HepG2 (cell line): ENCODE measurements around the gene ARAP3. TPM values are rescaled to one million over a fixed set of nuclear protein-coding genes. Genes with fewer than 3 reads are reported as not detected.

Experiments used
- ATAC-seq: fragments of 200-7000 bp; cut with Tn5 transposase; 3 replicates; pipeline ENCODE4 v1.9.1; 2020; ENCODE audit warnings: mild to moderate bottlenecking, moderate library complexity
- BruUV-seq: library from RNA; stranded (reverse); fragments of 400-500 nt; replicated peaks from 2 replicates; lab custom pipeline; 2021; lab: Mats Ljungman, UMichigan
- CTCF ChIA-PET: fragments of 300-600 bp; formaldehyde crosslinking; extraction: SDS; loops from one replicate; lab custom pipeline; 2021; ENCODE audit warnings: low total read pairs, inconsistent platforms, low intra/inter-chr PET ratio; lab: Yijun Ruan, JAX
- POLR2A ChIA-PET: fragments of 350-600 bp; sonication (Branson Sonifier 250); formaldehyde crosslinking; loops from one replicate; lab custom pipeline; 2020; ENCODE audit warnings: antibody characterized with exemption, inconsistent platforms; lab: Yijun Ruan, JAX
- DNase-seq: peaks from one replicate; pipeline ENCODE4 v3.0.0-alpha.2; 2015; ENCODE audit warnings: low spot score
- FAIRE-seq: peaks from 3 replicates; lab custom pipeline; 2011; peaks lifted over from hg19 to GRCh38; lab: Jason Lieb, UNC
- H2AFZ ChIP-seq: one replicate; pipeline ENCODE4 v1.6.1; 2011; ENCODE audit warnings: low read length, inconsistent platforms
- H3K27ac ChIP-seq: fragments of 300-600 bp; 3 replicates; pipeline ENCODE4 v1.8.0; 2011; ENCODE audit warnings: mixed run types, mild to moderate bottlenecking, mixed read lengths, low read length, inconsistent platforms; ENCODE audit not compliant: insufficient read depth; ENCODE audit errors: extremely low read length
- H3K27me3 ChIP-seq, 2 experiments: fragments of 200-600 bp in 1 of 2; 2 replicates in 1 of 2; 3 replicates in 1 of 2; pipeline versions ENCODE4 v1.6.0 to v1.8.0; 2011; ENCODE audit warnings: low read length in 2 of 2, mild to moderate bottlenecking in 2 of 2, moderate library complexity in 2 of 2, inconsistent platforms in 1 of 2; ENCODE audit not compliant: insufficient read depth in 2 of 2, control insufficient read depth in 1 of 2
- H3K36me3 ChIP-seq, 2 experiments: fragments of 200-600 bp in 1 of 2; replicated peaks in 1 of 2; 2 replicates in 1 of 2; 3 replicates in 1 of 2; pipeline versions ENCODE4 v1.5.1 to v1.8.0; 2011; ENCODE audit warnings: low read length in 2 of 2, inconsistent platforms in 1 of 2; ENCODE audit not compliant: insufficient read depth in 2 of 2, control insufficient read depth in 1 of 2
- H3K4me1 ChIP-seq: 2 replicates; pipeline ENCODE4 v1.5.1; 2012; ENCODE audit warnings: low read length, inconsistent platforms; ENCODE audit not compliant: insufficient read depth
- H3K4me2 ChIP-seq: 2 replicates; pipeline ENCODE4 v1.6.0; 2011; ENCODE audit warnings: low read depth, low read length, inconsistent platforms
- H3K4me3 ChIP-seq, 3 experiments: fragments of 200-600 bp in 1 of 3; sonication (generic), shearing (Covaris generic) in 1 of 3; replicated peaks in 1 of 3; 2 replicates each; pipeline ENCODE4 v1.5.1; 2011 to 2016; ENCODE audit warnings: low read length in 3 of 3, inconsistent platforms in 2 of 3, low read depth in 2 of 3, mild to moderate bottlenecking in 2 of 3, control low read depth in 1 of 3, mixed read lengths in 1 of 3; ENCODE audit not compliant: insufficient read depth in 1 of 3
- H3K79me2 ChIP-seq: one replicate; pipeline ENCODE4 v1.6.1; 2011; ENCODE audit warnings: low read length, inconsistent platforms; ENCODE audit not compliant: insufficient read depth
- H3K9ac ChIP-seq: 2 replicates; pipeline ENCODE4 v1.6.0; 2011; ENCODE audit warnings: mild to moderate bottlenecking, low read depth, low read length, inconsistent platforms; ENCODE audit not compliant: insufficient read depth
- H3K9me3 ChIP-seq: 2 replicates; pipeline ENCODE4 v1.5.1; 2012; ENCODE audit warnings: mild to moderate bottlenecking, low read length
- H4K20me1 ChIP-seq: 2 replicates; pipeline ENCODE4 v1.6.0; 2011; ENCODE audit warnings: inconsistent platforms, mild to moderate bottlenecking, low read length, moderate library complexity; ENCODE audit not compliant: insufficient read depth
- HMG20B ChIP-seq: conservative IDR thresholded peaks from 2 replicates; pipeline ENCODE4 v1.6.1; 2016; ENCODE audit warnings: missing genetic modification reagents, missing compliant biosample characterization
- HNRNPK ChIP-seq: fragments of 200-400 bp; formaldehyde crosslinking; IDR thresholded peaks from 2 replicates; pipeline ENCODE4 v1.6.1; 2018; ENCODE audit warnings: low read length, low read depth, moderate library complexity, mild to moderate bottlenecking; ENCODE audit not compliant: poor library complexity, severe bottlenecking
- KLF11 ChIP-seq: IDR thresholded peaks from 2 replicates; pipeline ENCODE4 v1.6.1; 2016; ENCODE audit warnings: missing compliant biosample characterization
- MAZ ChIP-seq, 2 experiments: sonication (generic) in 1 of 2; formaldehyde crosslinking in 1 of 2; IDR thresholded peaks; 2 replicates each; pipeline versions ENCODE4 v1.5.0 to v1.6.1; 2012 to 2020; ENCODE audit warnings: low read depth in 2 of 2, mild to moderate bottlenecking in 2 of 2, borderline replicate concordance in 1 of 2, improper control_type of control experiment in 1 of 2, low read length in 1 of 2, missing genetic modification reagents in 1 of 2, moderate library complexity in 1 of 2
- MBD4 ChIP-seq: IDR thresholded peaks from 2 replicates; pipeline ENCODE4 v1.6.1; 2012; ENCODE audit warnings: low read length, inconsistent platforms, borderline replicate concordance
- MXI1 ChIP-seq: IDR thresholded peaks from 3 replicates; pipeline ENCODE4 v1.6.1; 2012; ENCODE audit warnings: low read depth, low read length, inconsistent platforms, borderline replicate concordance
- ZNF124 ChIP-seq: sonication (generic); formaldehyde crosslinking; IDR thresholded peaks from 2 replicates; pipeline ENCODE4 v1.4.0; 2020; ENCODE audit warnings: missing genetic modification reagents
- ZNF136 ChIP-seq: sonication (generic); formaldehyde crosslinking; IDR thresholded peaks from 2 replicates; pipeline ENCODE4 v1.8.1; 2022; ENCODE audit warnings: low read depth, mild to moderate bottlenecking, moderate library complexity, missing genetic modification reagents
- ZNF501 ChIP-seq: sonication (generic); formaldehyde crosslinking; IDR thresholded peaks from 2 replicates; pipeline ENCODE4 v1.5.1; 2020; ENCODE audit warnings: mild to moderate bottlenecking, moderate library complexity, missing genetic modification reagents
- ZNF615 ChIP-seq: sonication (generic); formaldehyde crosslinking; IDR thresholded peaks from 2 replicates; pipeline ENCODE4 v1.5.0; 2020; ENCODE audit warnings: mild to moderate bottlenecking, missing genetic modification reagents, borderline replicate concordance
- WGBS: methylation state at CpG from one replicate; pipeline ENCODE4 v1.1.6; 2017; ENCODE audit warnings: low lambda C conversion rate; 5-methylcytosine and 5-hydroxymethylcytosine counted together
- in situ Hi-C: cut with HindIII; loops from 2 replicates; pipeline ENCODE4 v1.10.0; 2017; ENCODE audit warnings: low pct_unique_long_range_greater_than_20kb; ENCODE audit not compliant: extremely low pct_ligation_motif_present
- intact Hi-C: fragments of 100-400 bp; cut with micrococcal nuclease; formaldehyde crosslinking; loops from one replicate; pipeline ENCODE4 v1.10.0; 2022; ENCODE audit not compliant: unreplicated experiment
- polyA plus RNA-seq, 8 experiments: library from polyadenylated mRNA; depleted of rRNA in 3 of 8; stranded (reverse) in 7 of 8; unstranded in 1 of 8; fragments of >200 nt; fragmentation: Illumina TruSeq in 4 of 8; extraction: Trizol in 4 of 8; gene quantifications; 2 replicates each; pipeline versions ENCODE4 v1.2.1 to v1.2.3, GENCODE V29; 2011 to 2016; ENCODE audit warnings: low read depth in 4 of 8, missing spikeins in 1 of 8, mixed read lengths in 1 of 8; ENCODE audit not compliant: insufficient read depth in 1 of 8
- total RNA-seq, 5 experiments: library from RNA; depleted of rRNA; stranded (reverse); fragments of >200 nt; fragmentation: Illumina TruSeq; extraction: Trizol; gene quantifications; 2 replicates each; pipeline ENCODE4 v1.2.3, GENCODE V29; 2016; ENCODE audit warnings: low read depth in 1 of 5
- TF ChIP-seq, protein P1 (sequence below): sonication (generic); formaldehyde crosslinking; IDR thresholded peaks from 2 replicates; pipeline ENCODE4 v1.4.0; 2020; ENCODE audit warnings: low read depth, missing genetic modification reagents
- TF ChIP-seq, protein P2 (sequence below): sonication (generic); formaldehyde crosslinking; IDR thresholded peaks from 2 replicates; pipeline ENCODE4 v1.8.1; 2023; ENCODE audit warnings: mild to moderate bottlenecking, missing genetic modification reagents
- TF ChIP-seq, protein P3 (sequence below): sonication (generic); formaldehyde crosslinking; IDR thresholded peaks from 2 replicates; pipeline ENCODE4 v1.5.0; 2020; ENCODE audit warnings: missing genetic modification reagents
- TF ChIP-seq, protein P4 (sequence below): sonication (generic); formaldehyde crosslinking; IDR thresholded peaks from 2 replicates; pipeline ENCODE4 v1.9.0; 2022; ENCODE audit warnings: low read depth, missing genetic modification reagents

The ARAP3 gene
- total and polyA plus RNA-seq, 2 of the 13 experiments (the other 11 are each of a cell fraction or from before 2014, with no cell fraction given): 0.25 TPM; not detected in 1

DNA sequence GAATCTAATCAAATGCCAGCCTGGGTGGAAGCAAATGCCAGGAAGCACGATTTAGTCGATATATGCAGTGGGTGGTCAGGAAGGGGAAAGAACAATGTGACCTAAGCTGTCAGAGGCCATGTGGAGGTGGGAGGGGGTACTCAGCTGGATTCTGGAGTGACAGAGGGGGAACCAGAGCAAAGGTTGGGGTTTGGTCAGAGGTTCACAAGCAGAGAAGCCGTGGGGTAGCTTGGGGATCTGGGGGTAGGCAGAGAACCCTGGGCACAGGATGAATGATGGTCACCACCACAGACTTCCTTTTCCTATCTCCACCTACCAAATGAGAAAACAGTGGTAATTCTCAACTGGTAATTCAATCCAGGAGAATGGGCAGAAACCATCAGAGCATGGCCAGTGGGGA is 24.1 kb upstream of the ARAP3 start (continued):
- TF ChIP-seq, protein P1, sequence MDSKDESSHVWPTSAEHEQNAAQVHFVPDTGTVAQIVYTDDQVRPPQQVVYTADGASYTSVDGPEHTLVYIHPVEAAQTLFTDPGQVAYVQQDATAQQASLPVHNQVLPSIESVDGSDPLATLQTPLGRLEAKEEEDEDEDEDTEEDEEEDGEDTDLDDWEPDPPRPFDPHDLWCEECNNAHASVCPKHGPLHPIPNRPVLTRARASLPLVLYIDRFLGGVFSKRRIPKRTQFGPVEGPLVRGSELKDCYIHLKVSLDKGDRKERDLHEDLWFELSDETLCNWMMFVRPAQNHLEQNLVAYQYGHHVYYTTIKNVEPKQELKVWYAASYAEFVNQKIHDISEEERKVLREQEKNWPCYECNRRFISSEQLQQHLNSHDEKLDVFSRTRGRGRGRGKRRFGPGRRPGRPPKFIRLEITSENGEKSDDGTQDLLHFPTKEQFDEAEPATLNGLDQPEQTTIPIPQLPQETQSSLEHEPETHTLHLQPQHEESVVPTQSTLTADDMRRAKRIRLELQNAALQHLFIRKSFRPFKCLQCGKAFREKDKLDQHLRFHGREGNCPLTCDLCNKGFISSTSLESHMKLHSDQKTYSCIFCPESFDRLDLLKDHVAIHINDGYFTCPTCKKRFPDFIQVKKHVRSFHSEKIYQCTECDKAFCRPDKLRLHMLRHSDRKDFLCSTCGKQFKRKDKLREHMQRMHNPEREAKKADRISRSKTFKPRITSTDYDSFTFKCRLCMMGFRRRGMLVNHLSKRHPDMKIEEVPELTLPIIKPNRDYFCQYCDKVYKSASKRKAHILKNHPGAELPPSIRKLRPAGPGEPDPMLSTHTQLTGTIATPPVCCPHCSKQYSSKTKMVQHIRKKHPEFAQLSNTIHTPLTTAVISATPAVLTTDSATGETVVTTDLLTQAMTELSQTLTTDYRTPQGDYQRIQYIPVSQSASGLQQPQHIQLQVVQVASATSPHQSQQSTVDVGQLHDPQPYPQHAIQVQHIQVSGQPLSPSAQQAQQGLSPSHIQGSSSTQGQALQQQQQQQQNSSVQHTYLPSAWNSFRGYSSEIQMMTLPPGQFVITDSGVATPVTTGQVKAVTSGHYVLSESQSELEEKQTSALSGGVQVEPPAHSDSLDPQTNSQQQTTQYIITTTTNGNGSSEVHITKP (CRISPR knock-in tag): no peak
- TF ChIP-seq, protein P2, sequence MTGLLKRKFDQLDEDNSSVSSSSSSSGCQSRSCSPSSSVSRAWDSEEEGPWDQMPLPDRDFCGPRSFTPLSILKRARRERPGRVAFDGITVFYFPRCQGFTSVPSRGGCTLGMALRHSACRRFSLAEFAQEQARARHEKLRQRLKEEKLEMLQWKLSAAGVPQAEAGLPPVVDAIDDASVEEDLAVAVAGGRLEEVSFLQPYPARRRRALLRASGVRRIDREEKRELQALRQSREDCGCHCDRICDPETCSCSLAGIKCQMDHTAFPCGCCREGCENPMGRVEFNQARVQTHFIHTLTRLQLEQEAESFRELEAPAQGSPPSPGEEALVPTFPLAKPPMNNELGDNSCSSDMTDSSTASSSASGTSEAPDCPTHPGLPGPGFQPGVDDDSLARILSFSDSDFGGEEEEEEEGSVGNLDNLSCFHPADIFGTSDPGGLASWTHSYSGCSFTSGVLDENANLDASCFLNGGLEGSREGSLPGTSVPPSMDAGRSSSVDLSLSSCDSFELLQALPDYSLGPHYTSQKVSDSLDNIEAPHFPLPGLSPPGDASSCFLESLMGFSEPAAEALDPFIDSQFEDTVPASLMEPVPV (CRISPR knock-in tag): no peak
- TF ChIP-seq MAZ (IDR thresholded peaks at IDR 0.05; ENCODE audit: borderline replicate concordance, low read depth, low read length) (no peak), MAZ (CRISPR knock-in tag; IDR thresholded peaks at IDR 0.05; ENCODE audit: low read depth) (no peak), KLF11 (CRISPR knock-in tag) (no peak), MXI1 (no peak)

DNA sequence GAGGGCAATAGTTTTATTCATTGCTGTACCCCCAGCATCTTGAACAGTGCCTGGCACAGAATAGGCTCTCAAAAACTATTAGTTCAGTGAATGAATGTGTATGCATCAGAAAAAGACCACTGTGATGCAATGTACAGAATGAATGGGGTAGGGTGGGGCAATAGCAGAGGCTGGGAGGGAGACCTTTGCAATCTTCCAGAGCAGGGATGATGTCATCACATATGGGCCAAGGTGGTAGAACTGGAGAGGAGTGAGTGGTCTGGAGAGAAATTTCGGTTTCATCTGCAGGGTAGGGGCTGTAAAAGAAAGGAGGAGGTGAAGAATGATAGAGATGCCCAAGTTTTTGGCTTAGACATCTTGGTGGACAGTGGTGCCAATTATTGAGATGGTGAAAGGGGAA is 23.4 kb upstream of the ARAP3 start:
- Histone ChIP-seq H3K27ac (no peak overlapping the region), H3K4me3 (no peak overlapping the region), H3K27me3 (peaks cover 9 to 37% of the 10 kb centered on the region in 2 experiments), H2AFZ (no peak overlapping the region), H3K9ac (no peak overlapping the region), H3K9me3 (no peaks in the 10 kb centered on the region), H3K4me2 (no peak overlapping the region), H3K36me3 (no peaks in the 10 kb centered on the region), H3K79me2 (no peaks in the 10 kb centered on the region), H3K4me1 (peaks cover 16% of the 10 kb centered on the region; the same call in 1 of the 2 replicates), H4K20me1 (no peaks in the 10 kb centered on the region)
- POLR2A ChIA-PET: no interaction called here
- intact Hi-C loops: loop anchor here (2.0 kb wide), 1 partner anchor 105 kb away; no protein-coding TSS in a partner anchor
- ATAC-seq (no peak), DNase-seq (no peak), FAIRE-seq (no peak)
- BruUV-seq: no TSS peak
- CTCF ChIA-PET: interaction anchor here (0.6 kb wide), 1 partner anchor 219 kb away, joined by 3 read pairs; no protein-coding TSS in a partner anchor
- in situ Hi-C loops: loop anchor here (10.0 kb wide), 1 partner anchor 109 kb away; no protein-coding TSS in a partner anchor
- 0% methylated on average over 1 of the region's 1 CpG for WGBS
- TF ChIP-seq, protein P3, sequence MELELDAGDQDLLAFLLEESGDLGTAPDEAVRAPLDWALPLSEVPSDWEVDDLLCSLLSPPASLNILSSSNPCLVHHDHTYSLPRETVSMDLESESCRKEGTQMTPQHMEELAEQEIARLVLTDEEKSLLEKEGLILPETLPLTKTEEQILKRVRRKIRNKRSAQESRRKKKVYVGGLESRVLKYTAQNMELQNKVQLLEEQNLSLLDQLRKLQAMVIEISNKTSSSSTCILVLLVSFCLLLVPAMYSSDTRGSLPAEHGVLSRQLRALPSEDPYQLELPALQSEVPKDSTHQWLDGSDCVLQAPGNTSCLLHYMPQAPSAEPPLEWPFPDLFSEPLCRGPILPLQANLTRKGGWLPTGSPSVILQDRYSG (CRISPR knock-in tag): no peak
- TF ChIP-seq, protein P4, sequence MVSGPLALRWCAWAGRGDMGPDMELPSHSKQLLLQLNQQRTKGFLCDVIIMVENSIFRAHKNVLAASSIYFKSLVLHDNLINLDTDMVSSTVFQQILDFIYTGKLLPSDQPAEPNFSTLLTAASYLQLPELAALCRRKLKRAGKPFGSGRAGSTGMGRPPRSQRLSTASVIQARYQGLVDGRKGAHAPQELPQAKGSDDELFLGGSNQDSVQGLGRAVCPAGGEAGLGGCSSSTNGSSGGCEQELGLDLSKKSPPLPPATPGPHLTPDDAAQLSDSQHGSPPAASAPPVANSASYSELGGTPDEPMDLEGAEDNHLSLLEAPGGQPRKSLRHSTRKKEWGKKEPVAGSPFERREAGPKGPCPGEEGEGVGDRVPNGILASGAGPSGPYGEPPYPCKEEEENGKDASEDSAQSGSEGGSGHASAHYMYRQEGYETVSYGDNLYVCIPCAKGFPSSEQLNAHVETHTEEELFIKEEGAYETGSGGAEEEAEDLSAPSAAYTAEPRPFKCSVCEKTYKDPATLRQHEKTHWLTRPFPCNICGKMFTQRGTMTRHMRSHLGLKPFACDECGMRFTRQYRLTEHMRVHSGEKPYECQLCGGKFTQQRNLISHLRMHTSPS (CRISPR knock-in tag): no peak
- TF ChIP-seq HMG20B (CRISPR knock-in tag) (no peak), ZNF136 (CRISPR knock-in tag) (no peak), ZNF615 (CRISPR knock-in tag) (no peak), MBD4 (no peak), ZNF124 (CRISPR knock-in tag) (no peak), HNRNPK (no peak), ZNF501 (no peak)
